GM18858 (cell line): Measurements from ENCODE around the gene CATSPERE.

Source experiments
- ATAC-seq: cut with Tn5 transposase; IDR thresholded peaks from one replicate; pipeline ENCODE4 v1.9.1; 2021; ENCODE audit not compliant: unreplicated experiment

The CATSPERE gene

DNA sequence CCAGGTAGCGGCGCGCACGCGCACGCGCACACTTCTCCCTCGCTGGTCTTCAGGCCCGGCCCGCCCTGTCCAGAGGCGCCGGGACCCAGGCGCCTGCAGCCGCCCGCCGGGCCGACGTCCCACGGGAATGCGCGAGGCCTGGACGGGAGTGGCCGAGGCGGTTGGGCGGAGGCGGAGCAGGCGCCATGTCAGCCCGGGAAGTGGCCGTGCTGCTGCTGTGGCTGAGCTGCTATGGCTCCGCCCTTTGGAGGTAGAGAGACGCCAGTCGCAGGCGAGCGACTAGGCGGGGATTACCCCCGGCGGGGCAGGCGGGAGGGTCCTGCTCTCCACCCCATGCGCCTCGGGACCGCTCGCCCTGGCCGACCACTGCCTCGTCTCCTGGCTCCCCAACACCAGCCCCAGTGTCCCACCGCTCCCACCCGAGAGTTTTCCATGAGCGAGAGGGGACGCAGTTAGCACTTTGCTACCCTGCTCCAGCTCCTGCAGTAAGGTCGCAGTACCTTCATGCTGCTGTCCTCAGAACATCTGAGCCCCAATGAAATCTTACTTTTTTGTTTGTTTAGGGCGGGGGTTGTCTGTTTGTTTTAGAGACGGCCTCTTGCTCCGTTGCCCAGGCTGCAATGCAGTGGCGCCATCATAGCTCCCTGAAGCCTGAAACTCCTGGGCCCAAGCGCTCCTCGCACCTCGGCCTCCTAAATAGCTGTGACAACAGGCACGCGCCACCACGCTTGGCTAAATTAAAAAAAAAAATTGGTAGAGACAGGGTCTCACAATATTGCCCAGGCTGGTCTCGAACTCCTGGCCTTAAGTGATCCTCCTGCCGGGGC lies at the start of gene CATSPERE:
TSS of gene CATSPERE (plus strand) at position 29 of the 827 bp plus-strand sequence. CDS start at position 186, 157 bp downstream.
- ATAC-seq, result peak; percentile 97

GRCh38 chr1:244412176-244412575 lies 48.9 kb upstream of the CATSPERE start:
- ATAC-seq, result no peak

GRCh38 chr1:244413736-244414135 lies 47.3 kb upstream of the CATSPERE start:
- ATAC-seq, result no peak

DNA sequence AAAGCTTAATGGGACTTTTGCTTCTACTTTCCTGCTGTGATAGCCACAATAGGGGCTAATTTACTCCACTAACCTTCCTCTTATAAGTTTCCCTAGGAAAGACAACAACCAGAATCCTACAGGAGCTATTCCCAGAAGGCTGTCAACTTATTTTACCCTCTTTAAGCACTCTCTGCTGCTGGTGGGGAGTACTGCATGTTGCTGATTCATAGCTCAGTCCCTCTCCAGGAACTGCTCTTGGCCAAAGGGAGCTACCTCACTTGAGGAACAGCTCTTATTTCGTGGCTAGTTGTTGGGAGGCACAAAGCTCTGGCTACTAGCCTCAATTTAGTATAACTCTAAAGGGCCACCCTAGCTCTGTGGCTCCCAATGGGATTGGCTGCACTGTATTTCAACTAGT lies 46.5 kb upstream of the CATSPERE start:
- no peak for ATAC-seq

- ATAC-seq, result no peak
Measured at GRCh38 chr1:244419024-244419423, 42.0 kb upstream of the CATSPERE start.

GRCh38 chr1:244422174-244422573 lies 38.9 kb upstream of the CATSPERE start:
- no peak for ATAC-seq

DNA sequence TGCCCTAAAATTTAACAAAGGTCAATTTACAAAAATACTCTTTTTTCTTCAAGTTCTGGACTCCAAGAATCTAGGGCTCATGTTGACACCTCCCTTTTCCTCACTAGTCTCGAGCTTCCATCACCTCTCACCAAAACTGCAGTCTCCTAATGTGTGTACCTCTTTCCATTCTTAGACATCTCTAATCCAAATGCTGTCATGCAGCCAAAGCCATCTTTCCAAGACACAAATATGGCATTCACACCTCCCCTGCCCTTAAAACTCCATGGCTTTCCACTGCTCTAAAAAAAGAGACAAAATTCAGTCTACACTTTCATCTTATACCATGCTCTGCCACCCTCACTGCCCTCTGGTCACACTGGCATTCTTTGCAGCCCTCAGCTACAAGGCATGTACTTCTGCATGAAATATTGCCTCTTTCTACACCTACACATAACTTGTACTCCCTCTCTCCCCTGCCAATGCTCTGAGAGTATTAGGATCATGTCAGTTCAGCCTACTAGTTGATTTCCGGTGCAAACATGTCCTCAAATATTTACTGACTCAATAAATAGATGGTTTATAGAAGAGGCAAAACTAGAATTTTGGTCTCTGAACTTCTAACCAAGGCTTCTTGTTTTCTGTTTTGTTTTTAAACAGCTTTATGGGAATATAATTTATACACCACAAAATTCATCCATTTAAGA lies 36.3 kb upstream of the CATSPERE start:
- no peak for ATAC-seq

- no peak for ATAC-seq
Measured at GRCh38 chr1:244427647-244428046, 33.4 kb upstream of the CATSPERE start.

DNA sequence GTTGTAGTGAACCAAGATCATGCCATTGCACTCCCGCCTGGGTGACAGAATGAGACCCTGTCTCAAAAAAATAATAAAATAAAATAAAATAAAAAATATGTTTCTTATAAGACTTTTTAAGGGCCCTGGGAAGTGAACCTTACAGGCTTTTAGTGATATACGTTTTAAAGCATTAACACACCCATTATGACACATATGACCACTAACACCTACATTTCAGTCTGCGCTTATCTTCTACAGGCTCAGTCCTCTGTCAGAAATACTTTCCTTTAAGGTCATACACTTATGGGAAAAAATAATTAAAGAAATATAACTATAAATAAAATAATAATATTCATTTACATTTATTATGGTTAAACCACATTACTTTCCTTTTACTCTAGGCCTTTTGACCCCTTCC lies 31.3 kb upstream of the CATSPERE start:
- no peak for ATAC-seq

DNA sequence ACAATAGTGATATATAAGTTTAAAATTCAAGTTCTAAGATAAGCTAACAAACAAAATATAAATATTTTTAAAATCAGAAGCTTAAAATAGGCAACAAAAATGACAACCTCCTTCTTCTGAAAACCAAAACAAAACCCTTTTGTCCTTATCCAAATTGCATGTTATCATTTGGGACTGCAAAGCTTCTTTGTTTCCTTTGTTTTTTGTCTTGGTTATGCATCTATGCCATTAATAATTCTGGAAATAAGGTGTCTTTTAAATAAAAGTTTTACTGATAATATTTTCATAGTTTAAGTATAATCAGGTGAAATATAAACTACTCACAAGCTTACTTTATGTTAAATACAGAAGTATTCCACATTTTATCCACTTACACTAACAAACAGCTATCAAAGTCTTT lies 29.9 kb upstream of the CATSPERE start:
- no peak for ATAC-seq

- no peak for ATAC-seq
Measured at GRCh38 chr1:244435562-244436205, 25.4 kb upstream of the CATSPERE start.

- no peak for ATAC-seq
Measured at GRCh38 chr1:244436336-244437085, 24.6 kb upstream of the CATSPERE start.

GRCh38 chr1:244437086-244437468 lies 24.0 kb upstream of the CATSPERE start:
- ATAC-seq, result no peak

- no peak for ATAC-seq
Measured at GRCh38 chr1:244439391-244440032, 21.6 kb upstream of the CATSPERE start.

- ATAC-seq, result no peak
Measured at GRCh38 chr1:244442850-244443249, 18.2 kb upstream of the CATSPERE start.

GRCh38 chr1:244444854-244445253 lies 16.2 kb upstream of the CATSPERE start:
- ATAC-seq, result no peak

- ATAC-seq, result no peak
Measured at GRCh38 chr1:244445320-244446181, 15.5 kb upstream of the CATSPERE start.

- ATAC-seq, result no peak
Measured at GRCh38 chr1:244447024-244447423, 14.0 kb upstream of the CATSPERE start.

DNA sequence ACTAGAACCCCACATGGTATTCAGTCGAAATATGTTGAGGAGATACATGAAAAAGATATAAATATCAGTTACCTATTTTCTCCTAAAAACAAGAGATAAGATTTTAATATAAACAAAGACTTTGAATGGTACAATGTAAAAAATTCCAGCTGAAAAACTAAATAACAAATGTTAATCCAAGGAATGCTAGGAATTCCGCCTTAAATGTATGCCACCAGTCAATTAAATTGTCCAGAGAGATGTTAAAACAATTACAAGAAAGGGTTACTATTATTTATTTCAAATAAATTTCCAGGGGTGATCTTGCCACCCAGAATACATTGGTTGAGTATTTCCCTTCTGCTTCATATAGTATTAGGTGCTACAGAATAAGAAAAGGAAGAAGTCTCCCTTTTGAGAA lies 13.5 kb upstream of the CATSPERE start:
- no peak for ATAC-seq
